B cell (primary cell): Measurements from ENCODE around the gene HMSD. TPM values are rescaled to one million over a fixed set of nuclear protein-coding genes. Genes with fewer than 3 reads are reported as not detected.

ENCODE experiments used
- ATAC-seq: fragments of 200-7000 bp; cut with Tn5 transposase; one replicate; pipeline ENCODE4 v1.10.0; 2021; ENCODE audit warnings: low read depth, mild to moderate bottlenecking, moderate number of reproducible peaks, moderate library complexity
- CTCF ChIA-PET: fragments of 350-600 bp; sonication (Branson Sonifier 250); formaldehyde crosslinking; loops from one replicate; lab custom pipeline; 2021; ENCODE audit warnings: antibody characterized with exemption, inconsistent platforms; lab: Charles Lee
- POLR2A ChIA-PET: fragments of 350-600 bp; sonication (Branson Sonifier 250); formaldehyde crosslinking; loops from one replicate; lab custom pipeline; 2021; ENCODE audit warnings: antibody characterized with exemption; lab: Charles Lee
- DNase-seq: peaks from one replicate; pipeline ENCODE4 v3.0.0; 2013
- H2AFZ ChIP-seq: 2 replicates; pipeline ENCODE4 v1.6.1; 2012; ENCODE audit warnings: mild to moderate bottlenecking, low read depth, low read length; ENCODE audit not compliant: insufficient read depth, poor library complexity, severe bottlenecking
- H3K27ac ChIP-seq, 2 donors: 1 replicate in 1 of 2; 2 replicates in 1 of 2; pipeline ENCODE4 v1.5.1; 2012 to 2013; ENCODE audit warnings: low read length in 2 of 2, mild to moderate bottlenecking in 2 of 2, moderate library complexity in 1 of 2
- H3K27me3 ChIP-seq, 4 experiments: fragments of 200-600 bp in 1 of 4; sonication (generic) in 1 of 4; replicated peaks in 1 of 4; 1 replicate in 2 of 4; 2 replicates in 2 of 4; pipeline versions ENCODE4 v1.6.1 to v1.7.0; 2013 to 2016; ENCODE audit warnings: low read length in 3 of 4, mild to moderate bottlenecking in 2 of 4, mixed read lengths in 1 of 4, moderate library complexity in 1 of 4; ENCODE audit not compliant: insufficient read depth in 4 of 4, control insufficient read depth in 3 of 4; ENCODE audit errors: control extremely low read depth in 1 of 4
- H3K36me3 ChIP-seq, 2 experiments: replicated peaks in 1 of 2; 1 replicate in 1 of 2; 2 replicates in 1 of 2; pipeline versions ENCODE4 v1.6.1 to v1.7.1; 2013; ENCODE audit warnings: low read length in 1 of 2; ENCODE audit not compliant: insufficient read depth in 2 of 2, control insufficient read depth in 1 of 2; ENCODE audit errors: control extremely low read depth in 1 of 2, extremely low read depth in 1 of 2
- H3K4me1 ChIP-seq, 2 donors: fragments of 200-600 bp in 1 of 2; sonication (generic) in 1 of 2; 1 replicate in 1 of 2; 2 replicates in 1 of 2; pipeline versions ENCODE4 v1.5.1 to v1.6.1; 2013 to 2017; ENCODE audit warnings: low read length in 2 of 2; ENCODE audit not compliant: control insufficient read depth in 2 of 2, insufficient read depth in 2 of 2
- H3K4me2 ChIP-seq: replicated peaks from 2 replicates; pipeline ENCODE3; 2012; ENCODE audit warnings: mild to moderate bottlenecking, low read depth, low read length; ENCODE audit not compliant: poor library complexity, severe bottlenecking
- H3K4me3 ChIP-seq, 5 experiments: fragments of 200-600 bp in 1 of 5; sonication (generic) in 1 of 5; 1 replicate in 3 of 5; 2 replicates in 2 of 5; pipeline versions ENCODE4 v1.5.1 to v1.7.0; 2011 to 2016; ENCODE audit warnings: low read length in 4 of 5, mild to moderate bottlenecking in 4 of 5, low read depth in 2 of 5, control low read depth in 1 of 5, moderate library complexity in 1 of 5; ENCODE audit not compliant: insufficient read depth in 1 of 5; ENCODE audit errors: control extremely low read depth in 1 of 5, extremely low read depth in 1 of 5
- H3K79me2 ChIP-seq: fragments of 200-600 bp; sonication (generic); one replicate; pipeline ENCODE4 v1.6.0; 2016; ENCODE audit warnings: low read length; ENCODE audit not compliant: control insufficient read depth, insufficient read depth
- H3K9ac ChIP-seq: fragments of 200-600 bp; sonication (generic); 2 replicates; pipeline ENCODE4 v1.6.1; 2017; ENCODE audit warnings: mild to moderate bottlenecking, low read length, moderate library complexity
- H3K9me3 ChIP-seq, 3 donors: one replicate each; pipeline versions ENCODE4 v1.6.1 to v1.7.1; 2013; ENCODE audit warnings: low read length in 2 of 3; ENCODE audit not compliant: control insufficient read depth in 2 of 3, insufficient read depth in 1 of 3; ENCODE audit errors: control extremely low read depth in 1 of 3
- H4K20me1 ChIP-seq: 2 replicates; pipeline ENCODE4 v1.6.0; 2012; ENCODE audit warnings: mild to moderate bottlenecking, low read length; ENCODE audit not compliant: insufficient read depth, control insufficient read depth, poor library complexity, severe bottlenecking
- H3K27ac Mint-ChIP-seq: one replicate; pipeline ENCODE4 v1.8.0; 2021; ENCODE audit warnings: mixed read lengths
- H3K27me3 Mint-ChIP-seq: one replicate; pipeline ENCODE4 v1.8.0; 2021; ENCODE audit warnings: mixed read lengths
- H3K4me1 Mint-ChIP-seq: one replicate; pipeline ENCODE4 v1.8.0; 2021; ENCODE audit warnings: mixed read lengths
- H3K4me3 Mint-ChIP-seq: one replicate; pipeline ENCODE4 v1.8.0; 2021; ENCODE audit warnings: mixed read lengths
- H3K9me3 Mint-ChIP-seq: one replicate; pipeline ENCODE4 v1.8.0; 2022; ENCODE audit warnings: mixed read lengths; ENCODE audit not compliant: insufficient read depth
- EZH2 ChIP-seq: IDR thresholded peaks from 2 replicates; pipeline ENCODE4 v1.6.1; 2012; ENCODE audit warnings: borderline replicate concordance, low read depth, mild to moderate bottlenecking, moderate library complexity, low read length; ENCODE audit not compliant: insufficient read depth, poor library complexity, severe bottlenecking
- WGBS: methylation state at CpG from one replicate; pipeline ENCODE4 v1.1.5; 2013; ENCODE audit warnings: missing lambda C conversion rate; ENCODE audit not compliant: insufficient coverage; 5-methylcytosine and 5-hydroxymethylcytosine counted together
- intact Hi-C: fragments of 100-400 bp; cut with micrococcal nuclease; formaldehyde crosslinking; loops from one replicate; pipeline ENCODE4 v1.10.0; 2022
- polyA plus RNA-seq: library from polyadenylated mRNA; depleted of rRNA; stranded (reverse); fragments of >200 nt; gene quantifications from 2 replicates; pipeline ENCODE4 v1.2.3, GENCODE V29; 2012
- total RNA-seq, 2 donors: library from RNA; stranded (reverse); fragments of 120-200 nt in 1 of 2; gene quantifications; 1 replicate in 1 of 2; 2 replicates in 1 of 2; pipeline versions ENCODE4 v1.2.3 to v1.2.4, GENCODE V29; 2013 to 2022
- TF ChIP-seq, protein P1 (sequence below): fragments of 200-600 bp; IDR thresholded peaks from one replicate; pipeline ENCODE4 v1.8.0; 2022; ENCODE audit warnings: antibody characterized with exemption, mild to moderate bottlenecking

The HMSD gene
- total and polyA plus RNA-seq, 2 donors (not counting 1 experiment from before 2014, with no cell fraction given) = 0.04 TPM; not detected in 1

DNA sequence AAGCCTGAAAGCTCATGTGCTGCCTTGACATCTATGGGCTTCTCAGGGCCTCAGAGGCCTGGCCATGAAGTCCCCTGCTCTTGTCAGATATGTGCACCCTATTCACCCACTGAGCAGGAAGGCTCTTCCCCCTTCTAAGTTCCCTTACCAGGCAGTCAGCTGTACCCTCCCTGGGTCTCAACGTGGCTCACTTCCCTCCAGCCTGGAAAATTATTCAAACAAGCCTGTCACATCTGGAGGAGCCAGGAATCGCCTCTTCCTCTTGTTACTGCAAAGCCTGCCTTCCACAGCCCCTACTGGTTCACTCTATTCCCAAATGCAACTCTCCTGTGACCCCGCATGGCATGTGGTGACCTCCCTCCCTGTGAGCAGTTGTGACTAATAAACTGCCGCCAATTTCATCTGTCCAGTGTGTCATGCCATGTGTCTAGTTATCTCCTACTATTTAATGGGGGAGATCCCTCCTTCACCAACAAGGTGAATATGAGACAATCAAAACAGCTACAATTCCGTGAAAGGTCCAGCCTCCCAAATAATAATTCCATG is 12.4 kb downstream of the HMSD start:
- no peaks in the 10 kb centered on the region for H3K4me1 Mint-ChIP-seq
- no peak overlapping the region for H3K27ac Mint-ChIP-seq
- Histone ChIP-seq H3K79me2 (no peaks in the 10 kb centered on the region), H3K27me3 (no peaks in the 10 kb centered on the region), H3K4me3 (no peak overlapping the region), H3K4me2 (no peak overlapping the region), H4K20me1 (no peaks in the 10 kb centered on the region), H3K4me1 (no peaks in the 10 kb centered on the region), H3K9ac (no peak overlapping the region), H2AFZ (no peak overlapping the region), H3K9me3 (no peaks in the 10 kb centered on the region), H3K27ac (no peak overlapping the region), H3K36me3 (no peaks in the 10 kb centered on the region)
- TF ChIP-seq, protein P1, sequence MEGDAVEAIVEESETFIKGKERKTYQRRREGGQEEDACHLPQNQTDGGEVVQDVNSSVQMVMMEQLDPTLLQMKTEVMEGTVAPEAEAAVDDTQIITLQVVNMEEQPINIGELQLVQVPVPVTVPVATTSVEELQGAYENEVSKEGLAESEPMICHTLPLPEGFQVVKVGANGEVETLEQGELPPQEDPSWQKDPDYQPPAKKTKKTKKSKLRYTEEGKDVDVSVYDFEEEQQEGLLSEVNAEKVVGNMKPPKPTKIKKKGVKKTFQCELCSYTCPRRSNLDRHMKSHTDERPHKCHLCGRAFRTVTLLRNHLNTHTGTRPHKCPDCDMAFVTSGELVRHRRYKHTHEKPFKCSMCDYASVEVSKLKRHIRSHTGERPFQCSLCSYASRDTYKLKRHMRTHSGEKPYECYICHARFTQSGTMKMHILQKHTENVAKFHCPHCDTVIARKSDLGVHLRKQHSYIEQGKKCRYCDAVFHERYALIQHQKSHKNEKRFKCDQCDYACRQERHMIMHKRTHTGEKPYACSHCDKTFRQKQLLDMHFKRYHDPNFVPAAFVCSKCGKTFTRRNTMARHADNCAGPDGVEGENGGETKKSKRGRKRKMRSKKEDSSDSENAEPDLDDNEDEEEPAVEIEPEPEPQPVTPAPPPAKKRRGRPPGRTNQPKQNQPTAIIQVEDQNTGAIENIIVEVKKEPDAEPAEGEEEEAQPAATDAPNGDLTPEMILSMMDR = no peak
- TF ChIP-seq EZH2 = no peak
- H3K9me3 Mint-ChIP-seq = no peaks in the 10 kb centered on the region
- ATAC-seq (no peak), DNase-seq (no peak)
- ChIA-PET CTCF (interaction anchor here (0.6 to 4.4 kb wide), 6 partner anchors 9 to 34 kb away, joined by 3 to 50 read pairs (median 3); no protein-coding TSS in a partner anchor), POLR2A (no interaction called here)
- WGBS = 40% methylated on average over 2 of the region's 5 CpGs
- peaks cover 4% of the 10 kb centered on the region for H3K27me3 Mint-ChIP-seq
- H3K4me3 Mint-ChIP-seq = no peak overlapping the region
- intact Hi-C loops = no loop called here

DNA sequence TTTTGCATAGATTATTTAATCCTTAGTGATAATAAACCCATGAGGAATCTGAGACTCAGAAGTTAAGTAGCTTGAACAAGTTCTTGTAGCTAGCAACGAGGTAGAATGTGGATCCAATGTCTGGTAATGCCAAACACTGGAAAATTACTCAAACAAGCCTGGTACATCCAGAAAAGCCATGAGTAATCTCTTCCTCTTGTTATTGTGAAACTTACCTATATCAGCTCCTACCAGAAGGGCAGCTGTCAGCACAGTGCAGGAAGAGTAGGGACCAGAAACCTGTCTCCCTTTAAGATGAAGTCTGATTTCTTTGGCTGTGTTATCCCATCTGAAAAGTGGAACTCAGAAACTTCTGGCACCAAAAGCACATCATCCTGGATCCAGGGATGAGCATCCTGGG is 13.0 kb downstream of the HMSD start:
- Histone ChIP-seq H2AFZ (no peak overlapping the region), H3K27me3 (no peaks in the 10 kb centered on the region), H4K20me1 (no peaks in the 10 kb centered on the region), H3K9ac (no peak overlapping the region), H3K4me2 (no peak overlapping the region), H3K9me3 (no peaks in the 10 kb centered on the region), H3K79me2 (no peaks in the 10 kb centered on the region), H3K36me3 (no peaks in the 10 kb centered on the region), H3K4me3 (no peak overlapping the region), H3K27ac (no peak overlapping the region), H3K4me1 (no peaks in the 10 kb centered on the region)
- intact Hi-C loops = no loop called here
- H3K4me3 Mint-ChIP-seq = no peak overlapping the region
- WGBS = no CpG with 5 or more reads among the region's 1 CpG
- CTCF ChIA-PET = interaction anchor here (0.6 to 4.4 kb wide), 7 partner anchors 8 to 444 kb away, joined by 3 to 50 read pairs (median 5); no protein-coding TSS in a partner anchor
- no peak for ATAC-seq
- H3K27ac Mint-ChIP-seq = no peak overlapping the region
- TF ChIP-seq, protein P1 = no peak
- no peak for TF ChIP-seq EZH2
- no peaks in the 10 kb centered on the region for H3K4me1 Mint-ChIP-seq
- H3K27me3 Mint-ChIP-seq = peaks cover 4% of the 10 kb centered on the region
- no peak for DNase-seq
- no peaks in the 10 kb centered on the region for H3K9me3 Mint-ChIP-seq
- POLR2A ChIA-PET = no interaction called here
